Measurements from ENCODE around the gene PLPP3.

PLPP3 gene

GRCh38 chr1:56464294-56464693 lies 115.1 kb downstream of the PLPP3 start:
- DNase-seq (ENCODE audit: low read depth in 2 of 3, low spot score in 2 of 3): no peak

DNA sequence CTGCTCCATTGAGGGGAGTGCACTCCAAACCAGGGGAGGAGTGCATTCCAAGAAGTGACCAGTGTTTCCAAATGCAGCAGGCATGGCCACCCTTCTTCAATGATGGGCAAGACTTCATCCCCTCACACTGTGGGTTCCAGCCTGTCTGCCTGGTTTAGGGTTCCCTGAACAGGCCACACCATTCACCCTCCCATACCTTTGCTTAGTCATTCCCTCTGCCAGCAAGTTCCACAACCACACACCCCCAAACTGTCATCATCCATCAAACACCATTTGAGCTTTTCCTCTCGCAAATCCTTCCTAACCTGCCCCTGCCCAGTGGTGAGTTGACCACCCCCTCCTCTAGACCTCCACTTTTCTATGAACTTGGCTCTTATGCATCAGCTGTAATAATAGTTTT lies 116.0 kb downstream of the PLPP3 start:
- DNase-seq (ENCODE audit: low read depth in 2 of 3, low spot score in 2 of 3): no peak

DNA sequence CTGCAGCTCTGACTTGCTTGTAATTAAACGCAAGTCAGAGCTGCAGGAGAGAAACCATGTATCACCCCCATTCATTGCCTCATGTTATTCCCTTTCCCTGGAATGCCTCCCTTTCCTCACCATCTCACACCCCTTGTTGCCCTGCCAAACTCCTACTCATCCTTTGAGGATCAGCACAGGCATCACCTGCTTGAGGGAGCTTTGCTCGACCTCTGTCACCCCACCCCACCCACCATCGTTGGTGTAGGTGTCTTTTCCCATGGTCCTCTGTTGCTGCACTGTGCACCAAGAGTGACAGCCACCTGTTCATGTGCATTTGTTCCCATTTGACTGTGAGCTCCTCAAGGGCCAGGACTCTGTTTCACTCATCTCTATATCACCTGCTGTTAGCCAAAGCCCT lies 117.2 kb downstream of the PLPP3 start:
- DNase-seq (ENCODE audit: low read depth in 2 of 3, low spot score in 2 of 3): no peak

DNA sequence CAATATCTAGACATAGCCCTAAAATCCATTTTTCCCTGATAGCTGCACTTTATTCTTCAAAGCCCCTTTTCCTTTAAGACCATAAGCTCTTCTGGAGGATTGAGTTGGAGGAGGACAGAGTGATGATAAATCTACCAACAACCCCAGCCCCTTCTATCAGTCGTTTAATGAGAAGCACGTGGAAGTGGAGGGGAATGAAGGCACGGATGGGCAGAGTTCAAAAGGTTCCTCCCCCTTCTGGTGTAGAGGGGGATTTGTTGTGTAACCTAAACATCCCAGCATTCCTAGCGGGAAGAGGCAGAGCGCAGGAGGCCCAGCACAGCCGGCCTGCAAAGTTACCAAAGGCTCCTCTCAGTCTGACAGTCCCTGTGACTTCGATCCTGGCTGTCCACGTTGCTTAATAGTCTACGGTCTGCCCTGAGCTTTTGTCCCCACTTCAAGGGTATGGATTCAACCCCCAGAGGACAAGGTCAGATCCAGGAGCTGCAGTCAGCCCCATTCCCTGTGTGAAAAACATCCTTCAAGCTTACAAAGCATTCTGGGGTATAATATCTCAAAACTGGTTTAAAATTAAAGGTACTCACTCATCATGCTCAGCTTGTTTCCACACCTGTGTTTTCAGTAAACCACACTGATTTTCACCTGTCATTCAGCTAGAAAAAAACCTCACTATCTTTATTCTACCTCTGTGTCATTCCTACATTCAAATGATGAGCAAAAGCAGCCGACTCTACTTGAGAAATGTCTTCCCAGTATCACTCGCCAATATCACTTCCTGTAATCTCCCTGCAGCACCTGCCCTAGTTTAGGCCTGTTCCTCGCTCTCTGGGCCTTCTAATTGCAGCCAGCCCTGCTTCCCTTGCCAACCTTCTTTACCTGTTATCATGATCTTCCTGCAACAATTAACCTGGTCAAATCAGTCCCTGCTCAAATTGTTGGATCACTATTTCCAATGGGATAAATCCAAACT lies 117.9 kb downstream of the PLPP3 start:
- no peak for DNase-seq (ENCODE audit: low read depth in 2 of 3, low spot score in 2 of 3)

- DNase-seq (ENCODE audit: low read depth in 2 of 3, low spot score in 2 of 3): no peak
These were observed 120.1 kb downstream of the PLPP3 start for GRCh38 chr1:56459260-56459659.

GRCh38 chr1:56457756-56458375 lies 121.5 kb downstream of the PLPP3 start:
- no peak for DNase-seq (ENCODE audit: low read depth in 2 of 3, low spot score in 2 of 3)

- no peak for DNase-seq (ENCODE audit: low read depth in 2 of 3, low spot score in 2 of 3)
These were observed 122.8 kb downstream of the PLPP3 start for GRCh38 chr1:56456435-56457101.

DNA sequence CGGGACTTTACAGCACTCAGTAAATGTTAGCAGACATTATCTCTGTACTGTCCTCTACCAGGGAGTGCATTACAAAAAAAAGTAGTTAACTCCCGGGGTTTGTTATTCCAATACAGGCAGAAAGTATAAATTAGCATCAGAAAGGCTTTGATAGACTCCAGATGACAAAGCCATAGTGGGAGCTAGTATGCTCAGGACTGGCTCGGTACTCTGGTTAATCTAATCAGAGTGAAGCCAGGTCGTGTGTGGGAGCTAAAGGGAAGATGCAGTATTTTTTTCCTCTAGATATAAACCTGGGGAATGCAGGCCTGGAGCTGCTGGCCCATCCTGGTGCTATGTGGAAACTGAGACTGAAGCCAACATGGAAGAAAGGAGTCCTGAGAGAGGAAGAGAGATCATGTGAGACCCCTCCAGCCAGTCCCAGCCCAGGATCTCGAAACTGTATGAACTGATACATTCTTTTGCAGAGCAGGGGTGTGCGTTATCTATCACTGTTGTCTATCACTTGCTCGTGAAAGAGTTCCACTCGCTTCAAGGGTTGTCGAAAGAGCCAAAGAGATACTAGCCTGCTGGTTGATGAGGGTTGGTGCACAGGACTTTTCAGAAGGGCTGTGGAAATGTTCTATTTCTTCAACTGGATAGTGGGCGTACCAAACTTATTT lies 125.8 kb downstream of the PLPP3 start:
- no peak for DNase-seq (ENCODE audit: low read depth in 2 of 3, low spot score in 2 of 3)

DNA sequence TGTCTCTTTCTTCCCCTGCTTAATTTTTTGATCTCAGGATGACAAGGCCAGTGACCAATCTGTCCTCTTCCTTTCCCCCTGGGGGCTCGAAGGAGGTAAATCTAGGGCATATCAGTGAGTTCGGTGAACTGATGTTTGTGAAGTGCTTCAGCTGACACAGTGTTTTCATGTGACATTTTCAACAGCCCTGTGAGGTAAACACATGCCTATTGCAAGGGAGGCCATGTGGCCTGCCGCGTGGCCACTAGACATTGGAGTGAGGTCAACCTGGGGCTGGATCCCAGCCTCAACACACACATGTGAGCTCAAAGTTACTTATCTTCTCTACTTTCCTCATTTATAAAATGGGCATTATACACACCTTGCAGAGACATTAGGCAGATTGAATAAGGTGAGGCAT lies 126.3 kb downstream of the PLPP3 start:
- DNase-seq (ENCODE audit: low read depth in 2 of 3, low spot score in 2 of 3): no peak

DNA sequence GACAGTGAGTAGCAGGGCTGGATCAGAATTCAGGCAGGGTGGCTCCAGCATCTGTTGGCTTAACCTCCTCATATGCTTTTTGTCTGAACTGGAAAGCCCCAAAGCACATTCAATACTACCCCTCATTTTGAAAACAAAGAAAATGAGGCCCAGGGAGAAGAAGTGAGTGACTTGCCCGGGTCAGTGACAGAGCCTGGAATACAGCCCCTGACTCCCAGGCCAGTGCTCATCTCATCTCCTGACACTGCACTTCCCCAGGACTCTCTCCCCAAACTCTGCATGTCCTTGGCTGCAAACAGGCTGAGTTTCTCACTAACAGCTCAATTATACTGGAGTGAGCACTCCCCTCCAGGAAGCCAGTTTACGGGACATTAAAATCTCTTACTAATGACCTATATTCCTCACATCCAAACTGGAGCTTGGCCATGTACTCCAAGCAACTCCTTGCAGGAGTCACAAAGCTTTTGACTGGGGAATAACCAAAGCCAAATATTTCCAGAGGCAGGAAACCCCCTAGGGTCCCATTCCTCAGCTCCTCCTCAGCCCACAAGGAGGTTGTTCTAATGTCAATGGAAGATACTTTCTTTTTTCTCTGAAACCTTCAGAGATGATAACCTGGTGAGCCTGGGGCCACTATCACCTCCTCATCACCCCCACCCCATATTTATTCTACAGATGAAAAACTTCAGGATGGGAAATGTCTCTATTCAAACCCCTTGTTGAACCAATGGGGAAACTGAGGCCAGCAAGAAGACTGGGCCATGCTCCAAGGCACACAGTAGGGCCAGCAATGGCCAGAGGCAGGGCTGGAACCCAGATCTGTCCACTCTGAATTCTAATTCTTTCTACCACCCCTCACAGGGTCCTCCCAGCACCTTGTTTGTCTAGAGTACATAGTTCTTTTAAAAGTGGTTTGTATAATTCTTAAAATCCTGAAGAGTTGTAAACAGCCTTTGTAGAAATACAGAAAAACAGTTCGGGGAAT lies 127.0 kb downstream of the PLPP3 start:
- no peak for DNase-seq (ENCODE audit: low read depth in 2 of 3, low spot score in 2 of 3)

DNA sequence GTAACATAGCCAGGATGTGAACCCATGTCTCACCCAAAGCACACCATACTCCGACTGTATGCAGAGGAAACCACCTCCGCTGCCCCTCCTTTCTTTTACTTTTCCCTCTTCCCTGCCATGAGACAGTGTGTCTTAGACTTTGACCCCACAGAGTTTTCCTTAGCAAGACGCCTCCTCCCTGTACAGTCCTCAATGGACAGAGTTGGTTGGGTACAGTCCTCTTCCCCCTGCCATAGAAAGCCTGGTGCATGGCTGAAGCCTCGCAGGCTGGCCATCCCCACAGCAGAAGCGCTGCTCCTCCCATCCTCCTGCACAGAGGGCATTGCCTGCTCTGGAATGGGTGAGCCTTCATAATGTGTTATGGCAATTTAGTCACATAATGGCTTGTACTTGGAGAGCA lies 127.9 kb downstream of the PLPP3 start:
- DNase-seq (ENCODE audit: low read depth in 2 of 3, low spot score in 2 of 3): no peak

GRCh38 chr1:56450004-56450666 lies 129.2 kb downstream of the PLPP3 start:
- no peak for DNase-seq (ENCODE audit: low read depth in 2 of 3, low spot score in 2 of 3)

DNA sequence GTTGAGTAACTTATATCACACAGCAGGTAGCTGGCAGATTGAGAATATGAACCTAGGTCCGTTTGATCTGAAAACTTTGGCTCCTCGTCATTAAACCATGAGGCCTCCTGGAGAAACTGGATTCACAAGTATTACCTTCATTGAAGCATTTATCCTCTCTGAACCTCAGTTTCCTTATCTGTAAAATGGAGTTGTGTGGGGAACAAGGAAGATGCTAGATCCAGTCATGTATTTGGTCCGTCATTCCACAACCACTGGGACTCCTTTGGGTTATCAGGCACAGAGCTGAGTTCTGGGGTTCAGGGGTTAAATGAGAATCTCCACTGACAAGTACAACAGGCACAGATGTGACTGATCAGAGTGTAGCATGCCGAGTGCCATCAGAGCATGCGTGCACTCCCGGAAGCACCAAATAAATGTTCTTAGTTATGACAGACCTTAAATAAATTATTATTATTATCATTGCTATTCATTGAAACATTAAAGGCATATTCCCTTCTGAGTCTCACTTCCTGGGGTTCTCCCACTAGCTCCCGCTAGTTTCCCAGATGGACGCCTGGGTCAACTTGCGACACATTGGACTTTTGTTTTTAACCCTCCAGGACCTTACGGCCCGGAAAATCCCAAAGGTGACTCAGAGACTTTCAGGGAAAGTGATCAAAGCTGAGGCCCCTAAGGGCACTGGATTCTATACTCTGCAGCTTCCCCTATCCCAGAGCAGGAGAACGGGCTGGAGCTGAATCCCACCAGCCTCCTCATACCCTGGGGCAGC lies 130.6 kb downstream of the PLPP3 start:
- no peak for DNase-seq (ENCODE audit: low read depth in 2 of 3, low spot score in 2 of 3)

DNA sequence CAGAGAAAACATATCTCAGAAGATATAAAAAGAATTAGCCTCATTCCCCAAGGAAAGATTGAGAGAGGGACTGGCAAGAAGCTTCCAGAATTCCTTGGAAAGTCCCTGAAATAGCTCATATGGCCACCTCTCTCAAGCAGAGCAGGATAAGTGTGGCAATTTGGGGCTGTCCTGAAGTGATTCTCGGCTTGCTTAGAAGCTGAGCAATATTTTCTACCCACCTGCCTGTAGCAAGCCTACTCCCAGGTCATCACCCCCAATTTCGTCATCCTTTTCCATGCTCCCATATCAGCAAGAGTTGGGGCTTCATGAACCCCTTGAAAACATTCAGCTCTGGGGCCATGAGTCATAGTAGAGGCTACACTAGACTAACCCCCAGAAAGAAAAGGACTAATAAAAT lies 131.5 kb downstream of the PLPP3 start:
- no peak for DNase-seq (ENCODE audit: low read depth in 2 of 3, low spot score in 2 of 3)

DNA sequence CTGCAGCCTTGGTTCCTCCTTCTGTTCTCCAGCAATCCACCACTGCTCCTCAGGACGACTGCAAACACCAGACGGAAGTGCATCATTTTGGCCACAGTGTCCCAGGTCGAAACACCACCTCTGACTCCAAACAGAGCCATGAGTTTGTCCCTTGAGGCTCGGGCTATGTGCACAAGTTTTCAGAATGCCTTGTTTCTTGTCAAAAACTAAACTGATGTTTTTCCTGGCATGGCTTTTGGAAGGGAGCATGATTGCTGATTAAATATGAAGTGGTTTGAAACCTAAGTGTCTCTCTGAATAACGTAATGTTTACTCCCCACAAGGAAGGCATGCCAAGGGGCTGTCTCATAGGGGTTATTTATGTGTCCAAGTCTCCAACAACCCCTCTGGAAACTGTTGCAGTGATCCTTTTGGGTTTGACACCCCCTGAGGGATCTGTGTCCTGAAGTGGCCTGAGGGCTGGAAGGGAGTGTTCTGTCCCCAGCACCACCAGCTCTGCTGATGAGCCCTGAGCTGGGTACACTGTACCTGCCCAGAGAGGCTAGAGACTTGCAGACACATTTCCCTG lies 132.7 kb downstream of the PLPP3 start:
- DNase-seq (ENCODE audit: low read depth in 2 of 3, low spot score in 2 of 3): no peak

GRCh38 chr1:56444960-56445646 lies 134.3 kb downstream of the PLPP3 start:
- no peak for DNase-seq (ENCODE audit: low read depth in 2 of 3, low spot score in 2 of 3)

All from activated CD8-positive, alpha-beta memory T cell treated with anti-CD3 and anti-CD28 coated beads for 48 hours (primary cell).